ENCODE measurements around the gene PI3. TPM values are rescaled to one million over a fixed set of nuclear protein-coding genes. Genes with fewer than 3 reads are reported as not detected.

Gene PI3
- total RNA-seq, 1 experiment from 2014 or later = 3.7 TPM

GRCh38 chr20:45149062-45149461 is 25.6 kb upstream of the PI3 start:
- no peak for DNase-seq
- no TSS peak for BruUV-seq (replicated peaks)
- intact Hi-C loops (cut with micrococcal nuclease; ENCODE audit: unreplicated experiment) = no loop called here
- Mint-ChIP-seq H3K27ac (ENCODE audit: unreplicated experiment) (no peak overlapping the region), H3K27me3 (ENCODE audit: insufficient read depth, unreplicated experiment) (peaks cover 27% of the 10 kb centered on the region), H3K9me3 (ENCODE audit: unreplicated experiment) (no peaks in the 10 kb centered on the region), H3K36me3 (ENCODE audit: insufficient read depth, unreplicated experiment) (no peaks in the 10 kb centered on the region), H3K4me1 (ENCODE audit: low read depth, unreplicated experiment) (no peaks in the 10 kb centered on the region), H3K4me3 (ENCODE audit: unreplicated experiment) (no peak overlapping the region)
- TF ChIP-seq CTCF (IDR thresholded peaks at IDR 0.05; ENCODE audit: insufficient read depth in 1 of 2, low read depth in 1 of 2, low read length in 1 of 2, severe bottlenecking in 1 of 2, unreplicated experiment in 1 of 2) = no peak
- Histone ChIP-seq H3K4me3 (ENCODE audit: low read depth, low read length) (no peak overlapping the region), H3K9me3 (no peaks in the 10 kb centered on the region; the same call in 1 of the 2 replicates), H3K36me3 (ENCODE audit: control insufficient read depth, insufficient read depth, low read length) (no peaks in the 10 kb centered on the region), H3K4me1 (no peaks in the 10 kb centered on the region), H3K27me3 (replicated peaks; ENCODE audit: control insufficient read depth, insufficient read depth, low read length) (peaks cover 3% of the 10 kb centered on the region)
- ChIA-PET POLR2A (no interaction called here), CTCF (interaction anchor here (0.9 kb wide), 1 partner anchor 80 kb away, joined by 3 read pairs; no protein-coding TSS in a partner anchor)

DNA sequence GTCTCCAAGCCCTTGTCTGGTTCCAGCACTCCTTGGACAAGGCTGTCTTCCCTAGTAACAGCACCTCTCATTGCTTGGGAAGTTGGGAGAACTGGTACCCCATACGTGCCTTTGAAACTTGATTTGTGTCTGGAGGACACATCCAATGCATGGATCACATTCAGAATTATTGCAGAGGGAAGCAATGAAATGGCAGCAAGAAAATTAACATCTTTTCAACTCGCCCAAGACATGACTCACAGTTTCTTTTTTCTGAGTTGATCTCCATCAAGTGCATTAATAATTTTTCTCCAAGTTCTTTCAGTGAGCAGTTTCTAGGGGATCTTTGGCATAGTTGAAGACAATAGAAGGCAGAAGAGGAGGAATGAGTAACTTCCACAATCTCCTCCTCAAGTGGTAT is 22.3 kb upstream of the PI3 start:
- no peak for TF ChIP-seq CTCF (IDR thresholded peaks at IDR 0.05; ENCODE audit: insufficient read depth in 1 of 2, low read depth in 1 of 2, low read length in 1 of 2, severe bottlenecking in 1 of 2, unreplicated experiment in 1 of 2)
- Histone ChIP-seq H3K27me3 (replicated peaks; ENCODE audit: control insufficient read depth, insufficient read depth, low read length) (no peaks in the 10 kb centered on the region; the same call in none of the 2 replicates), H3K9me3 (no peaks in the 10 kb centered on the region; the same call in 1 of the 2 replicates), H3K36me3 (ENCODE audit: control insufficient read depth, insufficient read depth, low read length) (no peaks in the 10 kb centered on the region), H3K4me1 (no peaks in the 10 kb centered on the region), H3K4me3 (ENCODE audit: low read depth, low read length) (no peak overlapping the region)
- H3K27ac Mint-ChIP-seq (ENCODE audit: unreplicated experiment) = no peak overlapping the region
- peaks cover 23% of the 10 kb centered on the region for H3K27me3 Mint-ChIP-seq (ENCODE audit: insufficient read depth, unreplicated experiment)
- H3K9me3 Mint-ChIP-seq (ENCODE audit: unreplicated experiment) = no peaks in the 10 kb centered on the region
- intact Hi-C loops (cut with micrococcal nuclease; ENCODE audit: unreplicated experiment) = no loop called here
- DNase-seq = no peak
- POLR2A ChIA-PET = no interaction called here
- H3K4me3 Mint-ChIP-seq (ENCODE audit: unreplicated experiment) = no peak overlapping the region
- H3K4me1 Mint-ChIP-seq (ENCODE audit: low read depth, unreplicated experiment) = no peaks in the 10 kb centered on the region
- no peaks in the 10 kb centered on the region for H3K36me3 Mint-ChIP-seq (ENCODE audit: insufficient read depth, unreplicated experiment)
- no TSS peak for BruUV-seq (replicated peaks)
- CTCF ChIA-PET = no interaction called here

GRCh38 chr20:45153147-45153546 is 21.6 kb upstream of the PI3 start:
- no peak overlapping the region for H3K27ac Mint-ChIP-seq (ENCODE audit: unreplicated experiment)
- H3K27me3 ChIP-seq (replicated peaks; ENCODE audit: control insufficient read depth, insufficient read depth, low read length) = no peaks in the 10 kb centered on the region; the same call in none of the 2 replicates
- no peaks in the 10 kb centered on the region for H3K36me3 Mint-ChIP-seq (ENCODE audit: insufficient read depth, unreplicated experiment)
- no peaks in the 10 kb centered on the region for H3K4me1 ChIP-seq
- no peaks in the 10 kb centered on the region; the same call in 1 of the 2 replicates for H3K9me3 ChIP-seq
- no peak for TF ChIP-seq CTCF (IDR thresholded peaks at IDR 0.05; ENCODE audit: insufficient read depth in 1 of 2, low read depth in 1 of 2, low read length in 1 of 2, severe bottlenecking in 1 of 2, unreplicated experiment in 1 of 2)
- BruUV-seq (replicated peaks) = no TSS peak
- H3K9me3 Mint-ChIP-seq (ENCODE audit: unreplicated experiment) = peaks cover under 1% of the 10 kb centered on the region
- no peak overlapping the region for H3K4me3 Mint-ChIP-seq (ENCODE audit: unreplicated experiment)
- peaks cover 23% of the 10 kb centered on the region for H3K27me3 Mint-ChIP-seq (ENCODE audit: insufficient read depth, unreplicated experiment)
- intact Hi-C loops (cut with micrococcal nuclease; ENCODE audit: unreplicated experiment) = no loop called here
- no peaks in the 10 kb centered on the region for H3K36me3 ChIP-seq (ENCODE audit: control insufficient read depth, insufficient read depth, low read length)
- no peak overlapping the region for H3K4me3 ChIP-seq (ENCODE audit: low read depth, low read length)
- POLR2A ChIA-PET = no interaction called here
- H3K4me1 Mint-ChIP-seq (ENCODE audit: low read depth, unreplicated experiment) = no peaks in the 10 kb centered on the region
- CTCF ChIA-PET = no interaction called here
- DNase-seq = no peak
